Heart right ventricle (tissue), 16 donors: ENCODE results near the gene TSBP1. TPM values are rescaled to one million over a fixed set of nuclear protein-coding genes. Genes with fewer than 3 reads are reported as not detected.

Experiments used
- ATAC-seq, 8 donors: fragments of 200-7000 bp; cut with Tn5 transposase; one replicate each; pipeline ENCODE4 v1.9.1; 2020; ENCODE audit warnings: mild to moderate bottlenecking in 8 of 8, moderate library complexity in 8 of 8, moderate number of reproducible peaks in 1 of 8
- DNase-seq, 2 donors: peaks; one replicate each; pipeline ENCODE4 v3.0.0-alpha.2; 2020
- H3K27ac ChIP-seq, 10 donors: fragments of 200-600 bp; sonication (generic) in 2 of 10; one replicate each; pipeline versions ENCODE4 v1.5.0 to v1.8.0; 2020 to 2022; ENCODE audit warnings: mild to moderate bottlenecking in 3 of 10
- H3K27me3 ChIP-seq, 7 donors: fragments of 200-600 bp; one replicate each; pipeline ENCODE4 v1.8.0; 2021 to 2022; ENCODE audit warnings: mild to moderate bottlenecking in 2 of 7
- H3K36me3 ChIP-seq, 9 donors: fragments of 200-600 bp; sonication (generic) in 1 of 9; one replicate each; pipeline versions ENCODE4 v1.5.0 to v1.8.0; 2020 to 2022; ENCODE audit warnings: mild to moderate bottlenecking in 2 of 9
- H3K4me1 ChIP-seq, 9 donors: fragments of 200-600 bp; sonication (generic) in 1 of 9; one replicate each; pipeline versions ENCODE4 v1.5.0 to v1.8.0; 2020 to 2022; ENCODE audit warnings: mild to moderate bottlenecking in 4 of 9
- H3K4me3 ChIP-seq, 10 donors: fragments of 200-600 bp; sonication (generic) in 2 of 10; one replicate each; pipeline versions ENCODE4 v1.5.0 to v1.8.0; 2020 to 2022; ENCODE audit warnings: mild to moderate bottlenecking in 7 of 10, moderate library complexity in 2 of 10
- H3K9me3 ChIP-seq, 11 donors: fragments of 200-600 bp in 10 of 11; sonication (generic) in 2 of 11; one replicate each; pipeline versions ENCODE4 v1.5.0 to v1.8.0; 2013 to 2022; ENCODE audit warnings: mild to moderate bottlenecking in 2 of 11, control low read depth in 1 of 11, moderate library complexity in 1 of 11
- WGBS, 2 donors: extraction: QIAGEN DNeasy Blood & Tissue Kit; methylation state at CpG; one replicate each; pipeline ENCODE4 v1.1.7; 2013; ENCODE audit warnings: inconsistent platforms in 1 of 2; 5-methylcytosine and 5-hydroxymethylcytosine counted together
- intact Hi-C, 10 donors: fragments of 100-400 bp; cut with DNase I; formaldehyde crosslinking; loops; one replicate each; pipeline versions ENCODE4 v1.11.1 to v1.14.2; 2022
- polyA plus RNA-seq, 2 donors: library from polyadenylated mRNA; stranded (reverse); fragments of 200-250 nt; gene quantifications; one replicate each; pipeline ENCODE4 v1.2.3, GENCODE V29; 2013
- total RNA-seq, 10 donors: library from RNA; stranded (reverse); fragmentation: NEBNext Ultra II Directional in 3 of 10; extraction: Animal tissue kit (Norgen Biotek cat#: 25700) in 3 of 10; gene quantifications; one replicate each; pipeline versions ENCODE4 v1.2.1 to v1.2.4, GENCODE V29; 2021 to 2023
- TF ChIP-seq, protein P1 (sequence below), 9 donors: fragments of 200-600 bp; sonication (generic) in 2 of 9; IDR thresholded peaks; one replicate each; pipeline versions ENCODE4 v1.5.0 to v1.8.0; 2021 to 2022; ENCODE audit warnings: antibody characterized with exemption in 9 of 9, mild to moderate bottlenecking in 5 of 9, moderate library complexity in 1 of 9
- donor health status: Arrhythmogenic right ventricular cardiomyopathy.
- donor health status: ischemic (EF 13 %, LVEDD 7.1; RV severe dilation, severe dysfunction).
- donor health status: healthy with polysubstance abuse.
- donor health status: DM: no; HTN: yes; CAD: no.
- donor health status: DM: no; HTN: no; CAD: no.
- donor health status: ischemic (EF 25% LVEDD 6.9; RV normal size, moderate dysfunction).
- donor health status: ischemic (EF 25% LVEDD 5.7; RV mildly dilated, moderate dysfunction).
- donor health status: healthy.
- donor health status: DM: yes; HTN: yes; CAD: no.
- donor health status: Ischemic cardiomyopathy.
- donor health status: ischemic (EF 35%, LVEDD 5.7; RV mildly dilated, moderate dysfunction).
- donor health status: nonischemic (EF 11% LVEDD 7.7; RV severe dilation, severe dysfunction).
- donor health status: DM: yes; HTN: yes; CAD: no.
- donor health status: PGD.
- donor health status: ischemic (EF 29% LVEDD 5.4; RV normal size, mild dysfunction).
- donor health status: nonischemic (EF 23%, LVEDD 6.1; RV moderate dilation, normal function).

The TSBP1 gene
- total and polyA plus RNA-seq, 12 donors: not detected

GRCh38 chr6:32386040-32386439, 14.3 kb upstream of the TSBP1 start:
- Histone ChIP-seq H3K4me3 (no peak overlapping the region), H3K27me3 (peaks cover 0 to 9% (median 0%) of the 10 kb centered on the region in 7 donors), H3K4me1 (peaks cover 0 to 9% (median 0%) of the 10 kb centered on the region in 9 donors), H3K27ac (no peak overlapping the region), H3K9me3 (no peaks in the 10 kb centered on the region), H3K36me3 (no peaks in the 10 kb centered on the region)
- WGBS, 2 donors: 97 to 98% methylated on average over 1 of the region's 1 CpG
- ATAC-seq (no peak), DNase-seq (no peak)
- intact Hi-C loops: no loop called here
- TF ChIP-seq, protein P1, sequence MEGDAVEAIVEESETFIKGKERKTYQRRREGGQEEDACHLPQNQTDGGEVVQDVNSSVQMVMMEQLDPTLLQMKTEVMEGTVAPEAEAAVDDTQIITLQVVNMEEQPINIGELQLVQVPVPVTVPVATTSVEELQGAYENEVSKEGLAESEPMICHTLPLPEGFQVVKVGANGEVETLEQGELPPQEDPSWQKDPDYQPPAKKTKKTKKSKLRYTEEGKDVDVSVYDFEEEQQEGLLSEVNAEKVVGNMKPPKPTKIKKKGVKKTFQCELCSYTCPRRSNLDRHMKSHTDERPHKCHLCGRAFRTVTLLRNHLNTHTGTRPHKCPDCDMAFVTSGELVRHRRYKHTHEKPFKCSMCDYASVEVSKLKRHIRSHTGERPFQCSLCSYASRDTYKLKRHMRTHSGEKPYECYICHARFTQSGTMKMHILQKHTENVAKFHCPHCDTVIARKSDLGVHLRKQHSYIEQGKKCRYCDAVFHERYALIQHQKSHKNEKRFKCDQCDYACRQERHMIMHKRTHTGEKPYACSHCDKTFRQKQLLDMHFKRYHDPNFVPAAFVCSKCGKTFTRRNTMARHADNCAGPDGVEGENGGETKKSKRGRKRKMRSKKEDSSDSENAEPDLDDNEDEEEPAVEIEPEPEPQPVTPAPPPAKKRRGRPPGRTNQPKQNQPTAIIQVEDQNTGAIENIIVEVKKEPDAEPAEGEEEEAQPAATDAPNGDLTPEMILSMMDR (IDR thresholded peaks at IDR 0.05): no peak

- DNase-seq: no peak
- no peak for ATAC-seq
- TF ChIP-seq, protein P1 (IDR thresholded peaks at IDR 0.05): no peak
- Histone ChIP-seq H3K4me1 (peaks cover 0 to 6% (median 0%) of the 10 kb centered on the region in 9 donors), H3K27ac (no peak overlapping the region), H3K36me3 (no peaks in the 10 kb centered on the region), H3K27me3 (peaks cover 0 to 4% (median 0%) of the 10 kb centered on the region in 7 donors), H3K9me3 (no peaks in the 10 kb centered on the region), H3K4me3 (no peak overlapping the region)
- 54 to 62% methylated on average over 1 of the region's 1 CpG for WGBS, 2 donors
- intact Hi-C loops: no loop called here
Measured at GRCh38 chr6:32382757-32383420, 11.2 kb upstream of the TSBP1 start.

- H3K27ac ChIP-seq: no peak overlapping the region
- 63% methylated on average over 2 of the region's 2 CpGs for WGBS, 2 donors
- no peak for DNase-seq
Measured at GRCh38 chr6:32379545-32379944, 7.8 kb upstream of the TSBP1 start.

DNA sequence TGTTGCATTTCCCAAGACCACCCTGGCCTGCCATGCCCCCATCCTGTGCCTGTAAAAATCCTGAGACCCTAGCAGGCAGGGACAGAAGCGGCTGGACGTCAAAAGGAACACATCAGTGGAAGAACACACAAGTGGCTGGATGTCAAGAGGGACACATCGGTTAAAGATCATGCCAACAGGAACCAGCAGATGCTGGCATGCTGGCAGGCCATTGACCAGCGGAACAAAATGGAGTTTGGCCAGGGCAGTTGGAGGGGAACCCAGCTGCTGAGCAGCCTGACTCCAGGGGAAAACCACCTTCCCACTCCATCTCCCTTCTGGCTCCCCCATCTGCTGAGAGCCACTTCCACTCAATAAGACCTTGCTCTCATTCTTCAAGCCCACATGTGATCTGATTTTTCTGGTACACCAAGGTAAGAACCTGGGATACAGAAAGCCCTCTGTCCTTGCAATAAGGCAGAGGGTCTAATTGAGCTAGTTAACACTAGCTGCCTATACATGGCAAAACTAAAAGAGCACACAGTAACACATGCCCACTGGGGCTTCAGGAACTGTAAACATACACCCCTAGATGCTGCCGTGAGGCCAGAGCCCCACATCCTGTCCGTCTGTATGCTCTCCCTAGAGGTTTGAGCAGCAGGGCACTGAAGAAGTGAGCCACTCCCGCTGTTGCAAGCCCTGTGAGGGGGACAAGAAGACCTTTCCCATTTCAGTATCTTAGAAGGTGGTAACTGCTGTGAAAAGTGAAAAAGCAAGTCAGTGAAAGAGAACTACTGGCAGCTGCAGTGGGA, 4.2 kb upstream of the TSBP1 start:
- intact Hi-C loops: no loop called here
- H3K27ac ChIP-seq: no peak overlapping the region
- H3K9me3 ChIP-seq: no peaks in the 10 kb centered on the region
- no peak for ATAC-seq
- 72 to 73% methylated on average over 7 of the region's 7 CpGs for WGBS, 2 donors
- H3K4me1 ChIP-seq: peaks cover 0 to 4% (median 0%) of the 10 kb centered on the region in 9 donors
- TF ChIP-seq, protein P1 (IDR thresholded peaks at IDR 0.05): no peak
- DNase-seq: no peak
- H3K27me3 ChIP-seq: peaks cover 0 to 9% (median 0%) of the 10 kb centered on the region in 7 donors
- H3K4me3 ChIP-seq: no peak overlapping the region
- H3K36me3 ChIP-seq: no peaks in the 10 kb centered on the region

More at GRCh38 chr6:32379545-32379944, 7.8 kb upstream of the TSBP1 start:
- no peaks in the 10 kb centered on the region for H3K9me3 ChIP-seq
- TF ChIP-seq, protein P1 (IDR thresholded peaks at IDR 0.05): no peak
- H3K4me3 ChIP-seq: no peak overlapping the region
- intact Hi-C loops: no loop called here
- H3K36me3 ChIP-seq: no peaks in the 10 kb centered on the region
- H3K27me3 ChIP-seq: peaks cover 0 to 9% (median 0%) of the 10 kb centered on the region in 7 donors
- ATAC-seq: no peak
- H3K4me1 ChIP-seq: no peaks in the 10 kb centered on the region
